Measurements from ENCODE around the gene TLE1.

The TLE1 gene

GRCh38 chr9:81661339-81661738, 28.0 kb downstream of the TLE1 start:
- H3K27ac ChIP-seq (ENCODE audit: low read depth, low read length), result peak overlapping the region; percentile 44

DNA sequence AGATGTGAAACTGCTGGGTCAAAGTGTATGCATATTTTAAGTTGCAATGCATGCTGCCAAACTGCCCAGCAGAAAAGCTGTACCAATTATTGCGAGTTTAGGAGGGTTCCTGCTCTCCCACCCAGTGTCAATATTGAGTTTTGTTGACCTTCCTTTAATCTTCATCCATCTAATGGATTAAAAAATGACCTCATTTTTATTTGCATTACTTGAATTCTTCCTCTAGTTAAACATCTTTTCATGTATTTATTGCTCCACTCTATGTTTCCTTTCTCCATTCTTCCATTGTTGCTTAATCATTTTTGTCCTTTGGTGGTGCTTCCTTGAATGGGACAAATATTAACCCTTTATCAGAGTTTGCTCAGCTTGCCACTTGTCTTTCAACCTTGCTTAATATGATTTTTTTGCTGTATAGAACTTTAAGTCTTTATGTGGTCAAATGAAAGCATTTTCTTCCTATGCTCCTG, 32.4 kb downstream of the TLE1 start:
- Histone ChIP-seq H3K27ac (ENCODE audit: low read depth, low read length) (no peak overlapping the region), H3K4me1 (ENCODE audit: control insufficient read depth in 5 of 5, insufficient read depth in 5 of 5, low read length in 5 of 5) (peaks cover 1 to 46% (median 28%) of the 10 kb centered on the region in 5 donors), H3K9ac (ENCODE audit: low read length in 5 of 5) (no peak overlapping the region), H3K9me3 (ENCODE audit: control insufficient read depth in 5 of 5, low read length in 5 of 5) (no peaks in the 10 kb centered on the region), H3K27me3 (ENCODE audit: control insufficient read depth in 5 of 5, insufficient read depth in 4 of 5, low read length in 5 of 5) (no peaks in the 10 kb centered on the region), H3K36me3 (ENCODE audit: control insufficient read depth in 5 of 5, insufficient read depth in 5 of 5, low read length in 5 of 5) (peaks cover 0 to 17% (median 8%) of the 10 kb centered on the region in 5 donors), H3K4me3 (ENCODE audit: low read depth in 1 of 5, low read length in 5 of 5) (no peak overlapping the region)

More at GRCh38 chr9:81661339-81661738, 28.0 kb downstream of the TLE1 start:
- Histone ChIP-seq H3K4me3 (ENCODE audit: low read depth in 1 of 5, low read length in 5 of 5) (no peak overlapping the region), H3K27me3 (ENCODE audit: control insufficient read depth in 5 of 5, insufficient read depth in 4 of 5, low read length in 5 of 5) (no peaks in the 10 kb centered on the region), H3K9me3 (ENCODE audit: control insufficient read depth in 5 of 5, low read length in 5 of 5) (no peaks in the 10 kb centered on the region), H3K4me1 (ENCODE audit: control insufficient read depth in 5 of 5, insufficient read depth in 5 of 5, low read length in 5 of 5) (peaks cover 8 to 60% (median 48%) of the 10 kb centered on the region in 5 donors), H3K36me3 (ENCODE audit: control insufficient read depth in 5 of 5, insufficient read depth in 5 of 5, low read length in 5 of 5) (no peaks in the 10 kb centered on the region), H3K9ac (ENCODE audit: low read length in 5 of 5) (no peak overlapping the region)

GRCh38 chr9:81656004-81656403, 33.3 kb downstream of the TLE1 start:
- H3K27ac ChIP-seq (ENCODE audit: low read depth, low read length), result no peak overlapping the region
- H3K4me1 ChIP-seq (ENCODE audit: control insufficient read depth in 5 of 5, insufficient read depth in 5 of 5, low read length in 5 of 5), result peaks cover 0 to 38% (median 23%) of the 10 kb centered on the region in 5 donors
- no peak overlapping the region for H3K9ac ChIP-seq (ENCODE audit: low read length in 5 of 5)
- no peaks in the 10 kb centered on the region for H3K9me3 ChIP-seq (ENCODE audit: control insufficient read depth in 5 of 5, low read length in 5 of 5)
- no peak overlapping the region for H3K4me3 ChIP-seq (ENCODE audit: low read depth in 1 of 5, low read length in 5 of 5)
- H3K27me3 ChIP-seq (ENCODE audit: control insufficient read depth in 5 of 5, insufficient read depth in 4 of 5, low read length in 5 of 5), result no peaks in the 10 kb centered on the region
- H3K36me3 ChIP-seq (ENCODE audit: control insufficient read depth in 5 of 5, insufficient read depth in 5 of 5, low read length in 5 of 5), result peaks cover 7 to 21% (median 14%) of the 10 kb centered on the region in 5 donors

DNA sequence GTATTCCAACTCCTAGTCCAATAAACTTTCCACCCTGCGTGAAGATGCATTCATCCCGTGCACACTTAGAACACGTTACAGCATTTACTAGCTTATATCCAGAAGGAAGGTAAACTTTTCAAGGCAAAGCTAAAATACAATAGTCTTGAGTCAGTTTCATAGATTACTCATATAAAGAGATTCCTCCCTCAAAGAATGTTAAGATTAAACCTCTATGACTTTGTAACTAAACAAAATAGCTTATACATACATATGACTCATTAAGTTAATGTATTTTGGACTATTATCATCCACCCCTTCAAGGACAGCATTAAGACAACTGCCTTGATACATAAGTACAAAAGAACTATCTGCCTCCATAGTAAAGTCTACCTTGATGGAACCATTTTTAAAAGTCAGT, 36.1 kb downstream of the TLE1 start:
- Histone ChIP-seq H3K36me3 (ENCODE audit: control insufficient read depth in 5 of 5, insufficient read depth in 5 of 5, low read length in 5 of 5) (peaks cover 23 to 41% (median 29%) of the 10 kb centered on the region in 5 donors), H3K27me3 (ENCODE audit: control insufficient read depth in 5 of 5, insufficient read depth in 4 of 5, low read length in 5 of 5) (no peaks in the 10 kb centered on the region), H3K9me3 (ENCODE audit: control insufficient read depth in 5 of 5, low read length in 5 of 5) (no peaks in the 10 kb centered on the region), H3K4me1 (ENCODE audit: control insufficient read depth in 5 of 5, insufficient read depth in 5 of 5, low read length in 5 of 5) (peaks cover 0 to 32% (median 19%) of the 10 kb centered on the region in 5 donors), H3K9ac (ENCODE audit: low read length in 5 of 5) (no peak overlapping the region), H3K4me3 (ENCODE audit: low read depth in 1 of 5, low read length in 5 of 5) (no peak overlapping the region), H3K27ac (ENCODE audit: low read depth, low read length) (no peak overlapping the region)

DNA sequence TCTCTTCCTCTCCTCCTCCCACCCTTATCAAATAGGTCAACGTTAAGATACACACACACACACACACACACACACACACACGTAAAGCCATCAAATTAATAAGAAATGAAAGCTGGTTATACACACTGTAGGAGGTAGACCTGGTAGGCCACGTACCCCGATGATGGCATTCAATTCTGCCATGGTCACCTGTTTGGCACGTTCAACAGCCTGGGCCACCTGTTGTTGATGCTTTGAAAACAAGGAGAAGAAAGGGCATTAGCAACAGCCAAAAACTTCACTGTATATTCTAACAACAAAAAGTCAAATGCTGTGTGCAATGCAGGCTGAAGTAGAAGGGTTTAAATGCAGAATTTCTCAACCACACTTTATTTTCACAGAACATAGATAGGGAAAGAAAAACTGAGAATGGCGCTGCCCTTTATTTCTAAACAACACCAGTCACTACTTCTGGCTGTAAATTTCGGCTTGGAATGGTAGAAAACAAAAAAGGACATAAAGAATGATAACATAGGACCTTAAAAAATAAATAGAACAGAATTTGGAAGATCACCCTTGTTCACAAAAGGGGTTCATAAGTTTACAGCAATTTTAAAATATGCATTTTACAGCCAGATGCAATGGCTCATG, 37.2 kb downstream of the TLE1 start:
- Histone ChIP-seq H3K36me3 (ENCODE audit: control insufficient read depth in 5 of 5, insufficient read depth in 5 of 5, low read length in 5 of 5) (peaks cover 23 to 41% (median 29%) of the 10 kb centered on the region in 5 donors), H3K4me1 (ENCODE audit: control insufficient read depth in 5 of 5, insufficient read depth in 5 of 5, low read length in 5 of 5) (peaks cover 0 to 23% (median 14%) of the 10 kb centered on the region in 5 donors), H3K9ac (ENCODE audit: low read length in 5 of 5) (no peak overlapping the region), H3K27ac (ENCODE audit: low read depth, low read length) (no peak overlapping the region), H3K27me3 (ENCODE audit: control insufficient read depth in 5 of 5, insufficient read depth in 4 of 5, low read length in 5 of 5) (no peaks in the 10 kb centered on the region), H3K4me3 (ENCODE audit: low read depth in 1 of 5, low read length in 5 of 5) (no peak overlapping the region), H3K9me3 (ENCODE audit: control insufficient read depth in 5 of 5, low read length in 5 of 5) (no peaks in the 10 kb centered on the region)

GRCh38 chr9:81650586-81651515, 38.5 kb downstream of the TLE1 start:
- no peak overlapping the region for H3K9ac ChIP-seq (ENCODE audit: low read length in 5 of 5)
- no peak overlapping the region for H3K27ac ChIP-seq (ENCODE audit: low read depth, low read length)
- H3K36me3 ChIP-seq (ENCODE audit: control insufficient read depth in 5 of 5, insufficient read depth in 5 of 5, low read length in 5 of 5), result peaks cover 24 to 41% (median 29%) of the 10 kb centered on the region in 5 donors
- H3K9me3 ChIP-seq (ENCODE audit: control insufficient read depth in 5 of 5, low read length in 5 of 5), result no peaks in the 10 kb centered on the region
- no peaks in the 10 kb centered on the region for H3K27me3 ChIP-seq (ENCODE audit: control insufficient read depth in 5 of 5, insufficient read depth in 4 of 5, low read length in 5 of 5)
- H3K4me3 ChIP-seq (ENCODE audit: low read depth in 1 of 5, low read length in 5 of 5), result no peak overlapping the region
- peaks cover 0 to 10% (median 3%) of the 10 kb centered on the region in 5 donors for H3K4me1 ChIP-seq (ENCODE audit: control insufficient read depth in 5 of 5, insufficient read depth in 5 of 5, low read length in 5 of 5)

DNA sequence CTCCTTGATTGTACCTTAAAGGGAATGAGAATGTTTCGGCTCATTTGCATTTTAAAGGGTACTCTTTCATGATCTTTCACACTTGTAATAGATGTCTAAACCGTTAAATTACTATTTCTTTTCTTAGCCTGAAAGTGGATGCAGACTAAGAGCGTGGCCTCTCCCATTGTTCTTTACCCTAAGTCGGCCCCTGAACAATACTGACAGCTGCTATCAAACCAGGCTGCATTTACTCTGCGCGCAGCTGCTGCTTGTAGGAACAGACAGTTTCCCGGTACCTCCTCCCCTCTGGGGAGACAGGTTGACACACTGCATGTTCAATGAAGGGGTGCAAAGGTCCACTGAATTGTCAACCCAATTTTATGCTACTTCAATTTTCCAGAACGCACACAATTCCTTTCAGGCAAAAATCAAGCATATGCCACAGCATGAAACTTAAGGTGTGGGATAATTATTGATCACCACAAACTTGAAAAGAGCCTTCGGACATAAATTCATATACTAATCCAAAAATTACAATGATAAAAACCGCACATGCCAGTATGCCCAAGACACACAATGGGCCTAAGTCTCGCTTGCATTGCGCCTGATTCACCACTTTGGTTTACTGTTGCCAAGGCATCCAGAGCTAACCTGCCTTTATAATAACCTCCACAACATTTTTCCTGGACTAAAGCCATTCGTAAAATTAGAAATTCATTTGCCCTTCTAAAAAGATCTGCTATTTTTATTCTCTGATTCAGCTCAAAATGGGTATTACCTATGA, 39.7 kb downstream of the TLE1 start:
- Histone ChIP-seq H3K9me3 (ENCODE audit: control insufficient read depth in 5 of 5, low read length in 5 of 5) (no peaks in the 10 kb centered on the region), H3K27ac (ENCODE audit: low read depth, low read length) (no peak overlapping the region), H3K27me3 (ENCODE audit: control insufficient read depth in 5 of 5, insufficient read depth in 4 of 5, low read length in 5 of 5) (no peaks in the 10 kb centered on the region), H3K36me3 (ENCODE audit: control insufficient read depth in 5 of 5, insufficient read depth in 5 of 5, low read length in 5 of 5) (peaks cover 25 to 40% (median 29%) of the 10 kb centered on the region in 5 donors), H3K4me1 (ENCODE audit: control insufficient read depth in 5 of 5, insufficient read depth in 5 of 5, low read length in 5 of 5) (no peaks in the 10 kb centered on the region), H3K4me3 (ENCODE audit: low read depth in 1 of 5, low read length in 5 of 5) (no peak overlapping the region), H3K9ac (ENCODE audit: low read length in 5 of 5) (no peak overlapping the region)

DNA sequence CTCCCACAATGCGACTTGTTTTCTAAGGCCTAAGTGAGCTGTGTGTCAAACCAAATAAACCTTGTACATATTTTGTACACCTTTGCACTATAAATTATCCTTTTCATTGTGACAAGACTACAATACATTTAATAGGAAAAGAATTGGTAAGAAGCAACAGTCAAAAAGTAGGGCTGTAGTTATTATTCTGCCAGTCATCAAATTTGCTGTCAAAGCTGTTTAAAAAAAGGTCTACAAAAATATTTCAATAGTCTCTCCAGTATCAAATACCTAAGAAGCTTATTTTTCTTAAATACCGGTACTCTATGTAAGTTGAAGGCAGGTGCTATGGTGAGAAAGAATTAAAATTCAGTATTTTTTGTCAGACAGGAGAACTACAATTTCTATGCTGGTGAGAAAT, 40.5 kb downstream of the TLE1 start:
- no peak overlapping the region for H3K4me3 ChIP-seq (ENCODE audit: low read depth in 1 of 5, low read length in 5 of 5)
- H3K9me3 ChIP-seq (ENCODE audit: control insufficient read depth in 5 of 5, low read length in 5 of 5), result no peaks in the 10 kb centered on the region
- H3K36me3 ChIP-seq (ENCODE audit: control insufficient read depth in 5 of 5, insufficient read depth in 5 of 5, low read length in 5 of 5), result peaks cover 25 to 36% (median 29%) of the 10 kb centered on the region in 5 donors
- H3K27me3 ChIP-seq (ENCODE audit: control insufficient read depth in 5 of 5, insufficient read depth in 4 of 5, low read length in 5 of 5), result no peaks in the 10 kb centered on the region
- H3K4me1 ChIP-seq (ENCODE audit: control insufficient read depth in 5 of 5, insufficient read depth in 5 of 5, low read length in 5 of 5), result no peaks in the 10 kb centered on the region
- no peak overlapping the region for H3K27ac ChIP-seq (ENCODE audit: low read depth, low read length)
- no peak overlapping the region for H3K9ac ChIP-seq (ENCODE audit: low read length in 5 of 5)

DNA sequence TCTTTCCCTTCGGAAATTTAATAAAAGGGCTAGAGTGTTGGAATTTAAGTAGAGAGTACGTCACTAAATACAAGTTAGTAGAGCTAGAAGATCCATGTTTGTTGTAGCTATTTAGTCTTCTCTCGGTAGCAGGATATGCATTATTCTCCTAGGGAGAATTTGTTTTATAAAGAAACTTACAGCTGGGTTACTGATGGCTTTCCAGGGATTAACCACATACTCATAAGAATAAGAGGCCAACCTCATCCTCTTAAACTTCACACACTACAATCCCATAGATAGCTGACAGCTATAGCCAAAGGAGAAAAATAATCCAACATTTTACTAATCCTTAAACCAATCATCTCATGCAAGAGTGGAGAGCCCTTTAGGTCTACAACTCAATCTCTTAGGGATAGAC, 43.0 kb downstream of the TLE1 start:
- peaks cover 20 to 26% (median 22%) of the 10 kb centered on the region in 5 donors for H3K36me3 ChIP-seq (ENCODE audit: control insufficient read depth in 5 of 5, insufficient read depth in 5 of 5, low read length in 5 of 5)
- no peak overlapping the region for H3K4me3 ChIP-seq (ENCODE audit: low read depth in 1 of 5, low read length in 5 of 5)
- H3K4me1 ChIP-seq (ENCODE audit: control insufficient read depth in 5 of 5, insufficient read depth in 5 of 5, low read length in 5 of 5), result peaks cover 0 to 4% (median 0%) of the 10 kb centered on the region in 5 donors
- no peak overlapping the region for H3K9ac ChIP-seq (ENCODE audit: low read length in 5 of 5)
- H3K9me3 ChIP-seq (ENCODE audit: control insufficient read depth in 5 of 5, low read length in 5 of 5), result no peaks in the 10 kb centered on the region
- H3K27me3 ChIP-seq (ENCODE audit: control insufficient read depth in 5 of 5, insufficient read depth in 4 of 5, low read length in 5 of 5), result no peaks in the 10 kb centered on the region
- no peak overlapping the region for H3K27ac ChIP-seq (ENCODE audit: low read depth, low read length)

Data from subcutaneous abdominal adipose tissue (tissue), 5 donors.